ENCODE results near the gene MTFR2.

DNA sequence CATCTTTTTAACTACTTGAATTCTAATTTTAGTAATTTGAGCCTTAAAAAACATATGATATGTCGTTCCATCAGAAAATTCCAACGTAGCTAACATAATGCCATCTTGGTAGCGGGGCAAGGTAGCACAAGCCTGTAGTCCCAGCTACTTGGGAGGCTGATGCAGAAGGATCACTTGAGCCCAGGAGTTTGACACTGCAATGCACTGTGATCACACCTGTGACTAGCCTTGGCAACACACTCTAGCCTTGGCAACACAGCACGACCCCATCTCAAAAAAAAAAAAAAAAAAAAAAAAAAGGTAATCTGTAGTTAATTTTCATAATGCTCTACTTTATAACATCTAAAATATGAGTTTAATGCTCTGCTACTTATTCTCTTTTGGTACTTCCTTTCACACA lies 32.8 kb upstream of the MTFR2 start:
- no peak for TF ChIP-seq POLR2A (IDR thresholded peaks at IDR 0.05)
- TF ChIP-seq, protein P1, sequence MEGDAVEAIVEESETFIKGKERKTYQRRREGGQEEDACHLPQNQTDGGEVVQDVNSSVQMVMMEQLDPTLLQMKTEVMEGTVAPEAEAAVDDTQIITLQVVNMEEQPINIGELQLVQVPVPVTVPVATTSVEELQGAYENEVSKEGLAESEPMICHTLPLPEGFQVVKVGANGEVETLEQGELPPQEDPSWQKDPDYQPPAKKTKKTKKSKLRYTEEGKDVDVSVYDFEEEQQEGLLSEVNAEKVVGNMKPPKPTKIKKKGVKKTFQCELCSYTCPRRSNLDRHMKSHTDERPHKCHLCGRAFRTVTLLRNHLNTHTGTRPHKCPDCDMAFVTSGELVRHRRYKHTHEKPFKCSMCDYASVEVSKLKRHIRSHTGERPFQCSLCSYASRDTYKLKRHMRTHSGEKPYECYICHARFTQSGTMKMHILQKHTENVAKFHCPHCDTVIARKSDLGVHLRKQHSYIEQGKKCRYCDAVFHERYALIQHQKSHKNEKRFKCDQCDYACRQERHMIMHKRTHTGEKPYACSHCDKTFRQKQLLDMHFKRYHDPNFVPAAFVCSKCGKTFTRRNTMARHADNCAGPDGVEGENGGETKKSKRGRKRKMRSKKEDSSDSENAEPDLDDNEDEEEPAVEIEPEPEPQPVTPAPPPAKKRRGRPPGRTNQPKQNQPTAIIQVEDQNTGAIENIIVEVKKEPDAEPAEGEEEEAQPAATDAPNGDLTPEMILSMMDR (IDR thresholded peaks at IDR 0.05), result no peak
